22Rv1 (cell line): ENCODE data around the gene ZNF438.
"Not testable (repeated sequence)": the region's sequence is repeated elsewhere in the genome, so short reads cannot be mapped to it uniquely, and the experiment has no call there.

Experiments used
- H3K27ac ChIP-seq: fragments of 450-650 bp; 2 replicates; pipeline ENCODE4 v1.5.1; 2017
- ZFX ChIP-seq: fragments of 450-650 bp; IDR thresholded peaks from 2 replicates; pipeline ENCODE4 v1.6.1; 2017; ENCODE audit warnings: antibody characterized with exemption, borderline replicate concordance
- TF ChIP-seq, protein P1 (sequence below): fragments of 450-650 bp; IDR thresholded peaks from 2 replicates; pipeline ENCODE4 v1.5.1; 2017; ENCODE audit warnings: mild to moderate bottlenecking

ZNF438 gene

DNA sequence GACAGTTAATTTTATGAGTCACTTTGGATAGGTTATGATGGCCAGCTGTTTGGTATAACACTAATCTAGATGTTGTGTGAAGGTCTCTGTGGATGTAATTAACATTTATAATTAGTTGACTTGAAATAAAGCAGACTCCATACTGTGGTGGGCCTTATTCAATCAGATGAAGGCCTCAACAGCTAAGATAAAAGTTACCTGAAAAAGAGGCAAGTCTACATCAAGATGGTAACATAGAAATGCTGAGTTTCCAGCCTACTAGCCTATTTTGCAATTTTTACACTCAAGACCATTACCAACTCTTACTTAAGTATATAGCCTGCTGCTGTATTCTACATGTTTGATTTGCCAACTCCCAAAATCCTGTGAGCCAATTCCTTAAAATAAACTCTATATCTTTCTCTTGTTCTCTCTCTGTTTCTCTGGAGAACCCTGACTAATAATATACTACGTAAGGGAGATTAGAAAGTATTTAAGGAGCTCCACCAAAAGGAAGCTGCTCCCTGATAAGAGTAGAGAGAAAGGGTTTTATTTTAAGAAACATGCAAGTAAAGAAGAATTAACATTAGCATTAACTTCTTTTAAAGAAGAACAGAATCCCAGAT, 42.7 kb downstream of the ZNF438 start:
- H3K27ac ChIP-seq: no peak overlapping the region
- TF ChIP-seq, protein P1, sequence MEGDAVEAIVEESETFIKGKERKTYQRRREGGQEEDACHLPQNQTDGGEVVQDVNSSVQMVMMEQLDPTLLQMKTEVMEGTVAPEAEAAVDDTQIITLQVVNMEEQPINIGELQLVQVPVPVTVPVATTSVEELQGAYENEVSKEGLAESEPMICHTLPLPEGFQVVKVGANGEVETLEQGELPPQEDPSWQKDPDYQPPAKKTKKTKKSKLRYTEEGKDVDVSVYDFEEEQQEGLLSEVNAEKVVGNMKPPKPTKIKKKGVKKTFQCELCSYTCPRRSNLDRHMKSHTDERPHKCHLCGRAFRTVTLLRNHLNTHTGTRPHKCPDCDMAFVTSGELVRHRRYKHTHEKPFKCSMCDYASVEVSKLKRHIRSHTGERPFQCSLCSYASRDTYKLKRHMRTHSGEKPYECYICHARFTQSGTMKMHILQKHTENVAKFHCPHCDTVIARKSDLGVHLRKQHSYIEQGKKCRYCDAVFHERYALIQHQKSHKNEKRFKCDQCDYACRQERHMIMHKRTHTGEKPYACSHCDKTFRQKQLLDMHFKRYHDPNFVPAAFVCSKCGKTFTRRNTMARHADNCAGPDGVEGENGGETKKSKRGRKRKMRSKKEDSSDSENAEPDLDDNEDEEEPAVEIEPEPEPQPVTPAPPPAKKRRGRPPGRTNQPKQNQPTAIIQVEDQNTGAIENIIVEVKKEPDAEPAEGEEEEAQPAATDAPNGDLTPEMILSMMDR: no peak
- no peak for TF ChIP-seq ZFX

DNA sequence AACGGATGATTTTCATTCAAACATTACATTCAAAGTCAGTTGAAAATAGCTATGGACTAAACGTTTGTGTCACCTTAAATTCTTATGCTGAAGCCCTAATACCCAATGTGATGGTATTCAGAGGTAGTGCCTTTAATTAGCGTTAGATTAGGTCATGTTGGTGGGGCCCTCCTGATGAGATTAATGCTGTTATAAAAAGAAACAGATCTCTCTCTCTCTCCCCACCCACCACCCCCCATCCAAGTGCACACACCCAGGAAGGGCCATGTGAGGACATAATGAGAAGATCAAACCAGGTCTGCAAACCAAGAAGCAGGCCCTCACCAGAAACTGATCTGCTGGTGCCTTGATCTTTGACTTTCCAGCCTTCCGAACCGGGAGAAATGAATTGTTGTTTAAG, 44.2 kb downstream of the ZNF438 start:
- TF ChIP-seq, protein P1: no peak
- TF ChIP-seq ZFX: no peak
- H3K27ac ChIP-seq: no peak overlapping the region

DNA sequence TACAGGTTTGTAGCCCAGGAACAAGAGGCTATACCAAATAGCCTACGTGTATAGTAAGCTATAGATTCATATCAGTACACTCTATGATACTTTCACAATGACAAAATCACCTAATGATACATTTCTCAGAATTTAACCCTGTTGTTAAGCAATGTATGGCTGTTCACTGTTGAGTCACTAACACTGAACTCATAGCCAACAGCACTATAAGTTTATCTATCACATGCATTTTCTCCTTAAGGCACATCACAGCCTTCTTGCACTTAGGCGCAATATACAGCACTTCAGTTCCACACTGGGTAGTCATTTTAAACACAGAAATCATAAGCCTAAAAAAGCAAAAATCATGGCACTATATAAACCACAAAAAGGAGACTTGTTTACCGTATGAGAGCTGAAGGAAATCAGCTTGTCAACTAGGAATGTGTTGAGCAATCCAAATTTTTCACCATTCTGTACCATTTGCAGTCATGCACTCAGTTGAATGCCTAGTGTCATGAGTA, 45.6 kb downstream of the ZNF438 start:
- TF ChIP-seq, protein P1: no peak
- TF ChIP-seq ZFX: no peak
- H3K27ac ChIP-seq: no peak overlapping the region

DNA sequence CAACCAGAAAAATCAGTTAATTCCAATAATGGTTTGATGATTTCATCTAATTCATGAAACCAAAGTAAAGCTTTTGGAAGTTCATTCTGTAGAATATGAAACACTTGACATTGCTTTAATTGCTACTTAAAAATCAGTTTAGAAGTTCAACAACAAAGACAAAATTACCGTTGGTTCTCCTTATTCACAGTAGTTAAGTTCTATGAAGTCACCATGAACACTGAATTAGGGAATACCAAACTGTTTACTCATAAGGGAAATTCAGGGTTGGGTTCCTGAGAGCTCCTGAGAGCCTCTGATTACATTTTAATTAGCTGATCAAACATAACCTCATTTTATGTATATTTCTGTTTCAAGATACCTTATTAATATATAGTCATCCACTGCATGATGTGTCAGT, 46.2 kb downstream of the ZNF438 start:
- TF ChIP-seq ZFX: no peak
- TF ChIP-seq, protein P1: no peak
- no peak overlapping the region for H3K27ac ChIP-seq

DNA sequence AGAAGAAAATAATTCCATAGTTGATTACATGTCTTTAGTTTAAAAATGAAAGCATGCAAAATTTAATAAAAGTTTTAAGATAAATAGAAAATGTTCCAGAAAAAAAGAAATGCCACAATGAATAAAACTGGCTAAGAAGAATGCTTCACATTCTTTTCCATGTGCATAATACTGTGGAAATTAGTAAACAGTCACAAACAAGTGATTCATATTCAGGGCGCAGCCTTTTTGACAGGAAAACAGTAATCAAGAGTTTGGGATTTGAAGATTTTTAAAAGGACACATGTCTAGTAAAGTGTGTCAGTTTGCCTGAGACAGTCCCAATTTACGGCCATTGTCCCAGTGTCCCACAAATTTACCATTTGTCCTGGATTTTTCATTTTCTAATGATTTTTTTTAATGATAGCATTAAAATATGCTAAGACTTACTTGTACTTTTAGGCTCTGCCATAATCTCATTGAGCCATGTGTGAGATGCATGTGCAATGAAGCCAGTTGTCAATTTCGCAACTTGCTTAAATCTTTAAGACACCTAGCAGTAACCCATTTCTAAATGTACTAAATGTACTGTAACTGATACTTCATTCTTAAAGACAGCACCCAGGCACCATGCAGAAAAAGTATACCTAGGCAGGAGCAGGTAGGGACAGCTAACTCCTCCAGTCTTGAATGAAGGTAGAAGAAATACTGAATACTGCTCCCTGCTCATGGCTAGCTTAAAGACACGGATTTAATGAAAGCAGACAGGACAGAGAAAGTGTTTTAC, 46.9 kb downstream of the ZNF438 start:
- TF ChIP-seq ZFX: no peak
- TF ChIP-seq, protein P1: no peak
- no peak overlapping the region for H3K27ac ChIP-seq

DNA sequence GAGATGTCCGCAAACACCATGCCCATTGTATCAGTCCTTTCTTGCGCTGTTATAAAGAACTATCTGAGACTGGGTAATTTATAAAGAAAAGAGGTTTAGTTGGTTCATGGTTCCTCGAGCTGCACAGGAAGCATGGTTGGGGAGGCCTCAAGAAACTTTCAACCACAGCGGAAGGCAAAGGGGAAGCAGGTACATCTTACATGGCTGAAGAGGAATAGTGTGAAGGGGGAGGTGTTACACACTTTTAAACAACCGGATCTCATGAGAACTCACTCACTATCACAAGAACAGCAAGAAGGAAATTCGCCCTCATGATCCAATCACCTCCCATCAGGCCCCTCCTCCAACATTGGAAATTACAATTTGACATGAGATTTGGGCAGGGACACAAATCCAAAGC, 48.5 kb downstream of the ZNF438 start:
- not testable (repeated sequence) for H3K27ac ChIP-seq

DNA sequence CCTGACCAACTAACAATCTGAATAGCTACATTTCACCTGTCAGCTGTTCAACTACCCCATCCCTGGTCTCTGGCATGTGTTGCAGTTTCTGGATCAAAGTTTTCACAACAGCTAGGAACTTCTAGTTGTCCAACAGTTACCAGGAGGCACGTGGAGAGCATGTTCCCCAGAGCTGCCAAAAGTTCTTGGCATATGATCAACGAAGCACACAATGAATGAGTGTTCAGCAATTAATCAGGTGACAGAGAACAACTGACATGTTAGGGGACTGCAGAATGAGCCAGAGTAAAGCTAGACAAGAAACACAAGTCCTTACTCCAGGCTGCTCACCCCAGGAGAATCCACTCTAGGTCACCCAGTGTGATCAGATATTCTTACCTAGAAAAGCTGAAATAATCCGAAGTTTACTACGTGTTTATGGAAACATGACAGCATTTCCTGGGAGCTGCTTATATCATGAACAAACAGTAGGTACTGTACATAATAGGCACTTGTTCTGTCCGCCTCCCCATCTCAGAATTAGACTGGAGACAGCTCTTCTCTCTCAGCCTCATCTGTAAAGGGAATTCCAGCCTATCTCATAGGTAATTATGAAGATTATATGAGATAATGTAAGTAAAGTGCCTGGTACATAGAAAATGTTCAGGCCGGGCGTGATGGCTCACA, 50.6 kb downstream of the ZNF438 start:
- peak overlapping the region; percentile 48 for H3K27ac ChIP-seq
- TF ChIP-seq ZFX: no peak
- TF ChIP-seq, protein P1: no peak
